ENCODE results near the gene CCDC85C. TPM values are rescaled to one million over a fixed set of nuclear protein-coding genes. Genes with fewer than 3 reads are reported as not detected.

CCDC85C gene
- total and polyA plus RNA-seq, 10 of the 15 experiments (the other 5 are each of a cell fraction or from before 2014, with no cell fraction given) = 0.03 to 3.6 (median 1.1) TPM

DNA sequence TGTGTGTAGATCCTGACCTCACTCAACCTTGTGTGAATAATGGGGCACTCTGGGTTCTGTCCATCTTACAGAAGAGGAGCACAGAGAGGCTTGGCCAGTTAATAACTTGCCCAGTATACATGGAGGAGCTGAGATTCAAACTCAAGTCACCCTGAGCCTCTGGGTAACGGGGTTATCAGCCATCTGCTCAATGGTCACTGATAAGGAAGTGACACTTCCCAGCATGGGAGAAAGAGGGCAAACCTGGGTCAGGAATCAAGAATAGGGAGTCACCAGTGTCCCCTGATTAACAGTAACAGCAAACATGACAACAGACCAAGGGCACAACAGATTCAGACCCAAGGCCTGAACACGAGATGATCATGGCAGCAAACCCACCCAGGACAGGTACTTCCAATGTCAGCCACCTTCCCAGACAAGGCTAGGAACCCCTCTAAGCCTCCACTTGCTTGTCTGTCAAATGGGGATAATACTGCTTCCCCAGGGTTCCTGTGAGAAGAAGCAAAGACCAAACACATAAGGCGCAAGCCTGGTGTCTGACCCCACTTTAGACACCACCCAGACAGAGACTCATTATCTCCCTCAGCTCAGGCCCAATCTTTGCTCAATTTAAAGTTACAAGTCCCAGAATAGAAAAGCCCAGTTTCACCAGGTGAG is 3.6 kb downstream of the CCDC85C start:
- H3K4me2 ChIP-seq (ENCODE audit: control insufficient read depth, insufficient read depth) = no peak overlapping the region
- no peak for TF ChIP-seq RCOR1 (conservative IDR thresholded peaks at IDR 0.05; ENCODE audit: low read depth, low read length)
- no peak for TF ChIP-seq HSF1 (IDR thresholded peaks at IDR 0.05; ENCODE audit: low read depth, low read length)
- TF ChIP-seq, protein P1, sequence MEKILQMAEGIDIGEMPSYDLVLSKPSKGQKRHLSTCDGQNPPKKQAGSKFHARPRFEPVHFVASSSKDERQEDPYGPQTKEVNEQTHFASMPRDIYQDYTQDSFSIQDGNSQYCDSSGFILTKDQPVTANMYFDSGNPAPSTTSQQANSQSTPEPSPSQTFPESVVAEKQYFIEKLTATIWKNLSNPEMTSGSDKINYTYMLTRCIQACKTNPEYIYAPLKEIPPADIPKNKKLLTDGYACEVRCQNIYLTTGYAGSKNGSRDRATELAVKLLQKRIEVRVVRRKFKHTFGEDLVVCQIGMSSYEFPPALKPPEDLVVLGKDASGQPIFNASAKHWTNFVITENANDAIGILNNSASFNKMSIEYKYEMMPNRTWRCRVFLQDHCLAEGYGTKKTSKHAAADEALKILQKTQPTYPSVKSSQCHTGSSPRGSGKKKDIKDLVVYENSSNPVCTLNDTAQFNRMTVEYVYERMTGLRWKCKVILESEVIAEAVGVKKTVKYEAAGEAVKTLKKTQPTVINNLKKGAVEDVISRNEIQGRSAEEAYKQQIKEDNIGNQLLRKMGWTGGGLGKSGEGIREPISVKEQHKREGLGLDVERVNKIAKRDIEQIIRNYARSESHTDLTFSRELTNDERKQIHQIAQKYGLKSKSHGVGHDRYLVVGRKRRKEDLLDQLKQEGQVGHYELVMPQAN (conservative IDR thresholded peaks at IDR 0.05) = no peak
- TF ChIP-seq POLR2AphosphoS5 (IDR thresholded peaks at IDR 0.05; ENCODE audit: low read length) = no peak
- TF ChIP-seq YBX1 (IDR thresholded peaks at IDR 0.05) = no peak
- BruUV-seq (replicated peaks) = no TSS peak
- no peaks in the 10 kb centered on the region for H4K20me1 ChIP-seq (ENCODE audit: control insufficient read depth, insufficient read depth)
- CTCF ChIA-PET = interaction anchor here (0.9 kb wide), 1 partner anchor 28 kb away, joined by 5 read pairs; no protein-coding TSS in a partner anchor
- POLR2A ChIA-PET = no interaction called here
- no peak for FAIRE-seq
- no peak for ATAC-seq
- intact Hi-C loops (cut with micrococcal nuclease; ENCODE audit: unreplicated experiment) (no loop called here), in situ Hi-C loops (cut with MboI) (no loop called here)
- DNase-seq (ENCODE audit: low read depth, low spot score) = no peak
- H3K4me3 ChIP-seq = no peak overlapping the region
- no peak overlapping the region for H3K9ac ChIP-seq (ENCODE audit: control insufficient read depth, insufficient read depth, low read length)
- H3K36me3 ChIP-seq (ENCODE audit: control insufficient read depth in 2 of 2, insufficient read depth in 2 of 2, low read length in 1 of 2) = no peaks in the 10 kb centered on the region
- WGBS (ENCODE audit: insufficient coverage, insufficient replicate concordance, low lambda C conversion rate, missing lambda C conversion rate) = 33% methylated on average over 3 of the region's 3 CpGs
- H3K79me2 ChIP-seq (ENCODE audit: control insufficient read depth, insufficient read depth, low read length) = no peaks in the 10 kb centered on the region
- no peak overlapping the region for H2AFZ ChIP-seq (ENCODE audit: control insufficient read depth, low read depth, low read length)
- no peaks in the 10 kb centered on the region; a peak in 1 of 4 replicates for H3K27me3 ChIP-seq (replicated peaks in 1 of 2; ENCODE audit: control insufficient read depth in 2 of 2, insufficient read depth in 2 of 2, low read length in 1 of 2)
- H3K4me1 ChIP-seq (ENCODE audit: control insufficient read depth, insufficient read depth, low read length) = peaks cover 7% of the 10 kb centered on the region; the same call in 1 of the 2 replicates
- SMC1A ChIA-PET (ENCODE audit: uncharacterized antibody, unreplicated experiment) = interaction anchor here (1.2 to 1.7 kb wide), 2 partner anchors 23 to 30 kb away, joined by 3 read pairs; no protein-coding TSS in a partner anchor
- RAD21 ChIA-PET (ENCODE audit: unreplicated experiment) = interaction anchor here (2.7 kb wide), 1 partner anchor 119 kb away, joined by 7 read pairs; the partner anchor contains the start of genes CCNK and SETD3
- H3K27ac ChIP-seq (ENCODE audit: control insufficient read depth, insufficient read depth) = no peak overlapping the region
- H3K9me3 ChIP-seq (replicated peaks; ENCODE audit: control insufficient read depth, insufficient read depth, low read length) = no peaks in the 10 kb centered on the region

All from GM12878 (cell line).